IPS DF 4.7 (cell line): Measurements from ENCODE around the gene THUMPD3.

ENCODE experiments used
- DNase-seq: peaks from one replicate; pipeline ENCODE4 v3.0.0-alpha.2; 2013; ENCODE audit warnings: low spot score; ENCODE audit errors: extremely low read depth

Gene THUMPD3

DNA sequence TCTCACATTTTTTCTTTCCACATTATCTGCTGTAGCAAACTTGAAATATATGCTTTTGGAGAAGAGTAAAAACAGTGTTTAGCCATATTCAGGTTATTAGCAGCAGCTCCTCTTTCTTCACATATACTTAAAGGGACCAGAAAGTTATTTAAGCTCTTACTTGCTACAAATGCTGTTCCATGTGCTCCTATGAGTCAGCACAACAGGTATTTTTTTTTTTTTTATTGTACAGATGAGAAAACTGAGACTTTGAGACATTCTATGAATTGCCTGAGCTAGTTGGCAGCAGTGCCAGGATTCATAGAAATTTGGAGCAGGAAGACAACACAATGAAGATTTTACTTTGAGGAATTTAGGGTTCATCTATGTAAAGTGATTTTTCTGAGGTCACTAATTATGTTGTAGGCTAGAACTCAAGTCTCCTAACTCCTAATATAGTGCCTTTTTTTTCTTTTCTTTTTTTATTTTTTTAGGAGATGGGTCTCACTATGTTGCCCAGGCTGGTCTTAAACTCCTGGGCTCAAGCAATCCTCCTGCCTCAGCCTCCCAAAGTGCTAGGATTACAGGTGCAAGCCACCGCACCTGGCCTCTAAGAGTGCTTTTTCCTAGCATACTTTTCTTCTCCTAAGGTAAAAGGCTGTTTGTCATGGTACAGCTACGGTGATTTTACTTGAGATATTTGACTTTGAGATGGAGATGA is 58.1 kb downstream of the THUMPD3 start:
- no peak for DNase-seq

DNA sequence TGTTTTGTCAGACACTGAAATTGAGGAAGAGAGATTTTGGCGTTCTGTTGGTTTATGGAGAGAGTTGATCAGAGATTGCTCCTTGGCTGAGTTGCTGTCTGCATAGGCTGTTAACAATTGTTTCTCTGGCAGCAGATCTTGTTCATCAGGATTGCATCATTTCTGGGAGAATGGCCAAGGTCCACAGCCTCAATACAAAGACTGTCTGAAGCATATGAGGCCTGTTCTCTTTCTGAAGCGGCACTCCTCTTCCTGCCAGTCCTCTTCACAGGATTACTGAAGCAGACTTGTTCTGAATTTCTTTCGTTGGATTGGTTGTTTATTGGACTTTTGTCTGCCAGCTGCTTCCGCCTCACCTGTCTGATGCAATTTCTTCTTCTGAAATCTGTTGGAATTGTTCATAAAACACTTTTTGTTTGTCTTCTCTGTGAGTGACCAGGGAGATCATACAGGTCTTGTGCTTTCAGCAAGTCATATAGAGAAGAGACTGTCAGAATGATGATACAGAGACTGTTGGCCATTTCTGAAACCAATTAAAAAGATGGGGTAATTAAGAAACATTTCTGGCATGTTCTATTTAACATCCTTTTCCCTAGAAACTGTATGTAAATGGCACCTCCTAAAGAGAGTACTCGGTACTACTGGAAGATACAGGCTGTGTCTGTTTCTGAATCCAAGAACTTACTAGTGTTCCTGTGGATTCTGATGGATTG is 60.0 kb downstream of the THUMPD3 start:
- no peak for DNase-seq

DNA sequence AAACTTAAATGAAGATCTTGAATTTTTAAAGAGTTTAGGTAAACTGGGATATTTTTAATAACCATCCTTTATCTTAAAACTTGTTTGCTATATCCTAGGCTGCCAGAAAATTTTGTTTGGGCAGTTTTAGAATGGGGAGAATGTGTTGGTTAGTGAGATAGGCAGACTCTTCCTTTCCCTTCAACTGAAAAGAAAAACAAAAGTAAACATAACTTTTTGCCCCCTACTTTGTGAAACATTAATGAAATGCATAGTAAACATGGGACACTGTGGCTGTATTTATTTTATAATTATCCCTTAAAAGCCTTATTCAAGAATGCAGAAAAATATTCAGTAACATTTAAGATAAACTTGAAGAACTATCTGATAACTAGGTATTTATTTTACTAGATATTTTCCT is 65.6 kb downstream of the THUMPD3 start:
- no peak for DNase-seq

GRCh38 chr3:9430733-9431132 is 67.9 kb downstream of the THUMPD3 start:
- DNase-seq, result no peak

DNA sequence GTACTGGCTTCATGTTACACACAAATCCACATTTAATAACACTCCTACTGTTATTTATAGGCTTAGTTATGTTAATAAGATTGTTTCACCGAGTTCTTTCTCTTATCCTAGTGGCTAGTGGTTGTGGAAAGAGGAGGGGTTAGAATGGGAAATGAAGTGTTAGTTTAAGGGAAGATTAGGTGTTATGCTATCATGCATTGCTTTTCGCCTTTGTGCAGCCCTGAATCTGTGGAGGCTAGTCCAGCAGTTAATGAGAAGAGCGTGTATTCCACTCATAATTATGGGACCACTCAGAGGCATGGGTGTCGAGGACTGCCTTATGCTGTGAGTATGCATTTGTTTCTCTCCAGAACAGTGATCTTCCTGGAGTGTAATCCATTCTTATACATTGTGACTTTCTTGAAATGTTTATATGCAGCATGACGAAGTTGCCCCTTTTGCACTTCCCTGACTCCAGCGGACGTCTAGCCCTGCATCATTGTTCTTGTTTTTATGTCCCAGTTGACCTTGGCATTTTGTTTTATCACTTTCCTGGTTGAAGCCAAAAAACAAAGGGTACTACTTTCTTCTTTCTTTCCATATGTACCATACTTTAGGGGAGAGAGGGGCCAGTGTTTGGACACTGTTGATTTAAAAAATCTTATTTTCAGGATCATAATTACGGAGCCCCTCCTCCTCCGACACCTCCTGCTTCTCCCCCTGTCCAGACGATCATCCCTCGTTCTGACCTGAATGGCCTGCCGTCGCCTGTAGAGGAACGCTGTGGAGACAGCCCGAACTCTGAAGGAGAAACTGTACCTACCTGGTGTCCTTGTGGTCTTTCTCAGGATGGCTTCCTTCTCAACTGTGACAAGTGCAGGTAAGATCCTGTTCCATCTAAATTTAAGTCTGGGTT is 71.0 kb downstream of the THUMPD3 start:
- DNase-seq, result no peak

DNA sequence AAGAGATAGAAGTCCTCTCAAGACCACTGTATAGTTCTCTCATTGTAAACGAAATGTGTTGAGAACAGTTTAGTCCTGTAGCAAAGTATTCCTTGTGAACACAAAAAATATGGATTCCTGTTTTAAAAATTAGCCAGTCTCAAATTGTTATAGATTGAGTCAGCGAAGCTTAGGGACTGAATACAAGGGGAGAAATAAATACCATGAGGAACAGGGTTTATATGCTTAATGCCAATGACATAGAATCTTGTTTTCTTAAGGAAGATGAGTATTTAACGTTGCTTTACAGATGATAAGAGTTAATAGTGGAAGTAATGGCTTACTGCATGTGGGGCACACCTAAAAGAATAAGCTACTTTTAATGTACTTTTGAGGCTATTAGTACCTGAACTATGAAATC is 72.5 kb downstream of the THUMPD3 start:
- no peak for DNase-seq
